ENCODE measurements around the gene DOHH.

DNA sequence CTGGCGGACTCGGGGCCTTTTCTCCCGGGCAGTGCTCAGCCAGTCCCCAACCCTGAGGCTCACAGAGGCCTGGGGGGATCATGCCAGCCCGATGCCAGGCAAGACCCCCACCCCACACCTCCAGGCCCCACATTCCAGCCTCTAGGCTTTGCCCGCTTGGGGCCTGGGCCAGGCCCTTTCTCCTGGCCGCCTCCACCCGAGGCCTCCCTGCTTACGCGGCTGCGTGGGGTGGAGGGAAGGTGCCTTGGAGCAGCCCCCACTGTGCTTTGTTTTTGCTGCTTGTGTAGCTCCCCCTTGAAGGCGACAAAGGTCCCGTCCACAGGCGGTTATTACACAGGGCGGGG lies 58.5 kb downstream of the DOHH start:
- TF ChIP-seq, protein P1, sequence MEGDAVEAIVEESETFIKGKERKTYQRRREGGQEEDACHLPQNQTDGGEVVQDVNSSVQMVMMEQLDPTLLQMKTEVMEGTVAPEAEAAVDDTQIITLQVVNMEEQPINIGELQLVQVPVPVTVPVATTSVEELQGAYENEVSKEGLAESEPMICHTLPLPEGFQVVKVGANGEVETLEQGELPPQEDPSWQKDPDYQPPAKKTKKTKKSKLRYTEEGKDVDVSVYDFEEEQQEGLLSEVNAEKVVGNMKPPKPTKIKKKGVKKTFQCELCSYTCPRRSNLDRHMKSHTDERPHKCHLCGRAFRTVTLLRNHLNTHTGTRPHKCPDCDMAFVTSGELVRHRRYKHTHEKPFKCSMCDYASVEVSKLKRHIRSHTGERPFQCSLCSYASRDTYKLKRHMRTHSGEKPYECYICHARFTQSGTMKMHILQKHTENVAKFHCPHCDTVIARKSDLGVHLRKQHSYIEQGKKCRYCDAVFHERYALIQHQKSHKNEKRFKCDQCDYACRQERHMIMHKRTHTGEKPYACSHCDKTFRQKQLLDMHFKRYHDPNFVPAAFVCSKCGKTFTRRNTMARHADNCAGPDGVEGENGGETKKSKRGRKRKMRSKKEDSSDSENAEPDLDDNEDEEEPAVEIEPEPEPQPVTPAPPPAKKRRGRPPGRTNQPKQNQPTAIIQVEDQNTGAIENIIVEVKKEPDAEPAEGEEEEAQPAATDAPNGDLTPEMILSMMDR (IDR thresholded peaks at IDR 0.05), result no peak
- TF ChIP-seq POLR2A (IDR thresholded peaks at IDR 0.05) (no peak), POLR2AphosphoS5 (IDR thresholded peaks at IDR 0.05) (no peak)

Measured in prostate gland (tissue), 2 donors.